Stomach (tissue), 9 donors: Measurements from ENCODE around the gene MOCS2. TPM values are rescaled to one million over a fixed set of nuclear protein-coding genes. Genes with fewer than 3 reads are reported as not detected.

Source experiments
- DNase-seq, 2 donors: peaks; one replicate each; pipeline versions ENCODE4 v3.0.0 to v3.0.0-alpha.2; 2013 to 2019
- H3K27ac ChIP-seq, 5 donors: fragments of 200-600 bp in 4 of 5; sonication (generic) in 4 of 5; one replicate each; pipeline ENCODE4 v1.5.1; 2013 to 2019; ENCODE audit warnings: mild to moderate bottlenecking in 1 of 5, moderate library complexity in 1 of 5
- H3K27me3 ChIP-seq, 3 donors: fragments of 200-600 bp; sonication (generic); one replicate each; pipeline ENCODE4 v1.5.1; 2017 to 2019; ENCODE audit warnings: mixed run types in 1 of 3
- H3K36me3 ChIP-seq, 4 donors: fragments of 200-600 bp; sonication (generic); 1 replicate in 3 of 4; 2 replicates in 1 of 4; pipeline ENCODE4 v1.5.1; 2016 to 2019
- H3K4me1 ChIP-seq, 4 donors: fragments of 200-600 bp; sonication (generic); one replicate each; pipeline ENCODE4 v1.5.1; 2016 to 2019
- H3K4me3 ChIP-seq, 4 donors: fragments of 200-600 bp; sonication (generic) in 3 of 4; one replicate each; pipeline ENCODE4 v1.5.1; 2016 to 2019; ENCODE audit warnings: mild to moderate bottlenecking in 1 of 4
- H3K9me3 ChIP-seq, 4 donors: fragments of 200-600 bp; sonication (generic); one replicate each; pipeline ENCODE4 v1.5.1; 2016 to 2019
- EP300 ChIP-seq: sonication (generic); formaldehyde crosslinking; IDR thresholded peaks from one replicate; pipeline ENCODE4 v1.6.1; 2017; ENCODE audit warnings: antibody characterized with exemption
- POLR2A ChIP-seq, 4 donors: fragments of 450-650 bp; IDR thresholded peaks; one replicate each; pipeline ENCODE4 v1.6.1; 2016; ENCODE audit warnings: antibody characterized with exemption in 4 of 4, control low read depth in 2 of 4, mild to moderate bottlenecking in 1 of 4, moderate library complexity in 1 of 4
- POLR2AphosphoS5 ChIP-seq, 3 donors: sonication (generic); formaldehyde crosslinking; IDR thresholded peaks; one replicate each; pipeline ENCODE4 v1.6.1; 2016; ENCODE audit warnings: antibody characterized with exemption in 3 of 3
- WGBS, 5 donors: extraction: QIAGEN DNeasy Blood & Tissue Kit in 3 of 5; methylation state at CpG; one replicate each; pipeline versions ENCODE4 v1.1.5 to v1.1.7; 2013 to 2018; 5-methylcytosine and 5-hydroxymethylcytosine counted together
- intact Hi-C: fragments of 100-400 bp; cut with DNase I; formaldehyde crosslinking; loops from one replicate; pipeline ENCODE4 v1.15.1; 2023; ENCODE audit warnings: low total_unique reads
- polyA plus RNA-seq, 3 donors: library from polyadenylated mRNA; stranded (reverse); fragments of 200-250 nt; gene quantifications; one replicate each; pipeline ENCODE4 v1.2.3, GENCODE V29; 2013
- total RNA-seq, 5 donors: library from RNA; depleted of rRNA; stranded (reverse); fragments of >200 nt; gene quantifications; one replicate each; pipeline versions ENCODE4 v1.1.0 to v1.2.3, GENCODE V29; 2014 to 2016
- TF ChIP-seq, protein P1 (sequence below), 7 experiments: fragments of 450-650 bp in 4 of 7; fragments of 200-600 bp in 3 of 7; sonication (generic) in 3 of 7; IDR thresholded peaks; one replicate each; pipeline ENCODE4 v1.5.1; 2016 to 2019; ENCODE audit warnings: antibody characterized with exemption in 7 of 7, control low read depth in 2 of 7, mild to moderate bottlenecking in 1 of 7
- donor health status: healthy with polysubstance abuse.
- donor health status: Bipolar disorder and iron deficiency.
- donor health status: healthy.

MOCS2 gene
- total and polyA plus RNA-seq, 8 donors: 15.8 to 96.4 (median 39.1) TPM

DNA sequence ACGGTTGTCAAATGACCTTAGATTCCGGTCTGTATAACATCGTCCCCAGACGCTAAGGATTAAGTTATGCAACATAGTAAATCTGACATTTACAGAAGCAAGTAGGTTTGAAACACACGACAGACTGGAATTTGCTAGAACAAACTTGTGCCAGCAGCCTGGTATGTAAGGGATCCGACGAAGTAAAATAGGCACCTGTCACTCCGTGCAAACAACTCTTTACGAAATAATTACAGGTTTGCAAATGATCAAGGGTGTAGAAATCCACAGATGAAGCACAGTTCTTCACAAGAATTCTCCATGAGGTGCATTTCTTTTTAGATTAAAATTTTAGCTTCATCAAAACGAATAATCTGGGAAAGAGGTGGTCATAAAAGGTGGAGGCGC, 508 bp downstream of the MOCS2 start:
- WGBS, 5 donors: 0 to 2% (median 1%) methylated on average over 11 of the region's 11 CpGs
- Histone ChIP-seq H3K27ac (peak overlapping the region; percentile 83 to 93 (median 86)), H3K4me3 (peak overlapping the region; percentile 78 to 82 (median 80)), H3K4me1 (peaks cover 0 to 47% (median 24%) of the 10 kb centered on the region in 4 donors), H3K27me3 (no peaks in the 10 kb centered on the region), H3K9me3 (no peaks in the 10 kb centered on the region), H3K36me3 (peaks cover 0 to 16% (median 7%) of the 10 kb centered on the region in 4 donors)
- peak in 1 of 2 donors; percentile 59 for DNase-seq
- TF ChIP-seq POLR2A (IDR thresholded peaks at IDR 0.05) (no peak), EP300 (no peak), POLR2AphosphoS5 (IDR thresholded peaks at IDR 0.05) (no peak)
- TF ChIP-seq, protein P1, sequence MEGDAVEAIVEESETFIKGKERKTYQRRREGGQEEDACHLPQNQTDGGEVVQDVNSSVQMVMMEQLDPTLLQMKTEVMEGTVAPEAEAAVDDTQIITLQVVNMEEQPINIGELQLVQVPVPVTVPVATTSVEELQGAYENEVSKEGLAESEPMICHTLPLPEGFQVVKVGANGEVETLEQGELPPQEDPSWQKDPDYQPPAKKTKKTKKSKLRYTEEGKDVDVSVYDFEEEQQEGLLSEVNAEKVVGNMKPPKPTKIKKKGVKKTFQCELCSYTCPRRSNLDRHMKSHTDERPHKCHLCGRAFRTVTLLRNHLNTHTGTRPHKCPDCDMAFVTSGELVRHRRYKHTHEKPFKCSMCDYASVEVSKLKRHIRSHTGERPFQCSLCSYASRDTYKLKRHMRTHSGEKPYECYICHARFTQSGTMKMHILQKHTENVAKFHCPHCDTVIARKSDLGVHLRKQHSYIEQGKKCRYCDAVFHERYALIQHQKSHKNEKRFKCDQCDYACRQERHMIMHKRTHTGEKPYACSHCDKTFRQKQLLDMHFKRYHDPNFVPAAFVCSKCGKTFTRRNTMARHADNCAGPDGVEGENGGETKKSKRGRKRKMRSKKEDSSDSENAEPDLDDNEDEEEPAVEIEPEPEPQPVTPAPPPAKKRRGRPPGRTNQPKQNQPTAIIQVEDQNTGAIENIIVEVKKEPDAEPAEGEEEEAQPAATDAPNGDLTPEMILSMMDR (IDR thresholded peaks at IDR 0.05): no peak
- intact Hi-C loops: no loop called here

- H3K36me3 ChIP-seq: peaks cover 6 to 47% (median 37%) of the 10 kb centered on the region in 4 donors
- intact Hi-C loops: no loop called here
- no peak for TF ChIP-seq EP300
- TF ChIP-seq POLR2A (IDR thresholded peaks at IDR 0.05): no peak
- TF ChIP-seq, protein P1 (IDR thresholded peaks at IDR 0.05): no peak
- TF ChIP-seq POLR2AphosphoS5 (IDR thresholded peaks at IDR 0.05): no peak
- DNase-seq: no peak
- H3K9me3 ChIP-seq: no peaks in the 10 kb centered on the region
- no peak overlapping the region for H3K27ac ChIP-seq
- H3K4me1 ChIP-seq: peaks cover 0 to 43% (median 23%) of the 10 kb centered on the region in 4 donors
- no peaks in the 10 kb centered on the region for H3K27me3 ChIP-seq
- WGBS, 5 donors: 71 to 95% (median 86%) methylated on average over 5 of the region's 5 CpGs
- H3K4me3 ChIP-seq: no peak overlapping the region
Measured at GRCh38 chr5:53105611-53106300, 3.8 kb downstream of the MOCS2 start.

DNA sequence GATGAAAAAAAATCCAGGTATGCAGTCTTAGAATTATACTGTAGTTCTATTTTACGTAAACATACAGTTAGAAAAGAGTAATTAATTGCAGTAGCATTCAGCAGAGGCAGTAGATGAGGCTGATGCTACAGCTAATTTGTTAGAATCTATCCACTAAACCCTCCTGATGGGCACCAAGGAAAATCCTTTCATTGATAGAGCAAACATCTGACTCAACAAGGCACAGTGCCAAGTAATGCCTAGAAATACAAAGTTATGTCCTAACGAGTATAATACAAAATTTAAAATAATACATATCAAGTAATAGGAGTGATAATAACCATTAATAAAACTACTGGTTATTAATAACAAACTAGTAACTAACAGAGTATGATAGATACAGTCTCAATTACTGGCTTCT, 9.0 kb downstream of the MOCS2 start:
- 67 to 72% (median 70%) methylated on average over 2 of the region's 2 CpGs for WGBS, 5 donors

DNA sequence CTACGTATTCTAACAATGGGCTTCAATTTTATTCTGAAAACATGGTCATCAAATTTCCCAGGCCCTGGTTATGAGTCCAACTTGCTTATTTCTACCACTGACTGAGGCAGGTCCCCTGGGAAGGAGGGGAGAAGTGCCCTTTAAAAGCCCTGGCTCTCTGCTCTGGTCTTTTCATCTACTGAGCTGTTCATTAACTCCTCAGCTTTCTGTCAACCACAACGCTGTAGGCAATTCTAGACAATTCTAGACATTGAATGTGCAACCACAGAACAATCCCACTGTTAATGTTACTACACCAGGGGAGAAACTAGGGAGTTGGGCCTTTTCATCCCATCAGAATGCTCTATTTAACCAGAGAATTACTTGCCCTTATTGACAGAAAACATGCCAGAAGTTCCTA, 10.0 kb downstream of the MOCS2 start:
- no peak overlapping the region for H3K27ac ChIP-seq
- no peaks in the 10 kb centered on the region for H3K27me3 ChIP-seq
- no peaks in the 10 kb centered on the region for H3K4me1 ChIP-seq
- peaks cover 28 to 87% (median 84%) of the 10 kb centered on the region in 4 donors for H3K36me3 ChIP-seq
- 54 to 72% (median 65%) methylated on average over 2 of the region's 2 CpGs for WGBS, 5 donors
- no peaks in the 10 kb centered on the region for H3K9me3 ChIP-seq
- intact Hi-C loops: loop anchor here (5.0 kb wide), 1 partner anchor 147 kb away; no protein-coding TSS in a partner anchor
- DNase-seq: no peak
- no peak overlapping the region for H3K4me3 ChIP-seq
- TF ChIP-seq, protein P1 (IDR thresholded peaks at IDR 0.05): no peak
- no peak for TF ChIP-seq POLR2AphosphoS5 (IDR thresholded peaks at IDR 0.05)
- no peak for TF ChIP-seq POLR2A (IDR thresholded peaks at IDR 0.05)
- no peak for TF ChIP-seq EP300

More for the DNA sequence above, 9.0 kb downstream of the MOCS2 start:
- Histone ChIP-seq H3K9me3 (no peaks in the 10 kb centered on the region), H3K27ac (no peak overlapping the region), H3K27me3 (no peaks in the 10 kb centered on the region), H3K36me3 (peaks cover 28 to 85% (median 81%) of the 10 kb centered on the region in 4 donors), H3K4me1 (peaks cover 0 to 5% (median 0%) of the 10 kb centered on the region in 4 donors), H3K4me3 (no peak overlapping the region)
- intact Hi-C loops: no loop called here
- no peak for DNase-seq
- TF ChIP-seq POLR2AphosphoS5 (IDR thresholded peaks at IDR 0.05) (no peak), POLR2A (IDR thresholded peaks at IDR 0.05) (no peak)
